ENCODE data around the gene PTGS2. TPM values are rescaled to one million over a fixed set of nuclear protein-coding genes. Genes with fewer than 3 reads are reported as not detected.
"Not testable (repeated sequence)": the region's sequence is repeated elsewhere in the genome, so short reads cannot be mapped to it uniquely, and the experiment has no call there.

Gene PTGS2
- total RNA-seq, 1 donor from 2014 or later, result 1.1 TPM

DNA sequence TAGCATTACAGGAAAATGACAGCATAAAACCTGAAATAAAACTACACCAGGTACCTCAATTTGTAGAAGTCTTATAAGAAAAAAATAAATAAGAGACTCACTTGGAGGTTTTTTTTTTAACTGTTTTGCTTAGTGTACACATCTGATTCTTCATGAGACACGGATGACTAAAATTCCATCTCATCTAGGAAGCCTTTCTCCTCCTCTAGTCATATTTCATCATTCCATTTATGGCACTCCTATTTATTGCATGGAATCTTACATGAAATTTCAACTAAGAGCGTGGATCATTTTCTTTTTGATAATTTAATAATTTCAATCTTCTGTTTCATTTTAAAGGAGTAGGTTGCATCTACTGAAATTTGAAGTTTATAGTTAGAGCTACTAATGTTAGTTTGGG, 1.6 kb upstream of the PTGS2 start:
- no peak for DNase-seq
- Mint-ChIP-seq H3K4me1 (peaks cover 15% of the 10 kb centered on the region), H3K27ac (no peak overlapping the region), H3K36me3 (ENCODE audit: low read depth) (no peaks in the 10 kb centered on the region), H3K9me3 (no peaks in the 10 kb centered on the region), H3K27me3 (peaks cover 63% of the 10 kb centered on the region), H3K4me3 (no peak overlapping the region)
- intact Hi-C loops (cut with micrococcal nuclease), result loop anchor here (2.0 to 10.0 kb wide), 4 partner anchors 59 to 280 kb away; no protein-coding TSS in a partner anchor

DNA sequence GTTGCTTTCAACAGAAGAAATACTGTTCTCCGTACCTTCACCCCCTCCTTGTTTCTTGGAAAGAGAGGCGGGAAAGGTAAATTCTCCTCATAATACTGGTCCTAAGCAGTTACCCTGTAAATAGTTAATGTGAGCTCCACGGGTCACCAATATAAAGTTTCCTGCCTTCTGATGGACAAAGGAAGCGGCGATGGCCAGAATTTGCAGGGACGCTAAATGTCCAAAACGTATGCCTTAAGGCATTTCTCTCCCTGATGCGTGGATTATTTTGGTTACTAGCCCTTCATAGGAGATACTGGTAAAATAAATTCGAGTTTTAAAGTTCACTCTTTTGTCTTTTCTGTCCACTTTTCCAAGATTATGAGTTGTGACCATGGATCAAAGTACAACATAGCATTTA, 898 bp upstream of the PTGS2 start:
- peaks cover 15% of the 10 kb centered on the region for H3K4me1 Mint-ChIP-seq
- DNase-seq, result no peak
- H3K4me3 Mint-ChIP-seq, result peak overlapping the region; percentile 85
- no peak overlapping the region for H3K27ac Mint-ChIP-seq
- H3K36me3 Mint-ChIP-seq (ENCODE audit: low read depth), result no peaks in the 10 kb centered on the region
- no peaks in the 10 kb centered on the region for H3K9me3 Mint-ChIP-seq
- intact Hi-C loops (cut with micrococcal nuclease), result loop anchor here (2.0 to 10.0 kb wide), 4 partner anchors 60 to 279 kb away; no protein-coding TSS in a partner anchor
- peaks cover 66% of the 10 kb centered on the region for H3K27me3 Mint-ChIP-seq

DNA sequence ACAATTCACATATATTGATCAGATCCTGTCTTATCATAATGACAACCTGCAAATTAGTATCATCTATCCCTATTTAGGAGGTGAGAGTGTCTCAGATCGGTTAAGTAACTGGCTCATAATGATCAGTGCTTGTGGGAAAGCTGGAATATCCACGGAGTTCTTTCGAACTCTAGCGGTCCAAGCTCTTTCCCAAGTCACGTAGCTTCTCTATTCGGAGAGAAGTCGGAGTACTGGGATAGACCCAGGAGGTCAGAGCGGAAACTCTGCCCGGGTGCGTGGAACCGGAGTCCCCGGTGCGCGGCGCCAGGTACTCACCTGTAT, 339 bp downstream of the PTGS2 start:
- DNase-seq, result no peak
- Mint-ChIP-seq H3K4me3 (peak overlapping the region; percentile 85), H3K36me3 (ENCODE audit: low read depth) (no peaks in the 10 kb centered on the region), H3K27ac (no peak overlapping the region), H3K4me1 (peaks cover 15% of the 10 kb centered on the region), H3K27me3 (peaks cover 60% of the 10 kb centered on the region), H3K9me3 (no peaks in the 10 kb centered on the region)
- intact Hi-C loops (cut with micrococcal nuclease), result loop anchor here (2.0 to 10.0 kb wide), 5 partner anchors 61 to 278 kb away; no protein-coding TSS in a partner anchor

DNA sequence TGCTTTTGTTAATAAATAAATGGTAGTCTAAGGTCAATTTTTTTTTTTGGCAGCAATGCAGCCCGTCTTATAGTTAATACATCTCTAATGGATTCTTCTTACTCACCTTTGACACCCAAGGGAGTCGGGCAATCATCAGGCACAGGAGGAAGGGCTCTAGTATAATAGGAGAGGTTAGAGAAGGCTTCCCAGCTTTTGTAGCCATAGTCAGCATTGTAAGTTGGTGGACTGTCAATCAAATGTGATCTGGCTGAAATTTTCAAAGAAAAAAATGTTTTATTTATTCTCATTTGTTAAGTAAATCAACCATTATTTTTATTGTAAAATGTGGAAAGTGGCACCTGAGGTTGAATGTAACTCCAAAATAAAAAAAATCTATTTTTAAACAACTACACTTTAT, 2.1 kb downstream of the PTGS2 start:
- Mint-ChIP-seq H3K4me1 (peaks cover 11% of the 10 kb centered on the region), H3K4me3 (no peak overlapping the region), H3K27ac (no peak overlapping the region), H3K9me3 (no peaks in the 10 kb centered on the region), H3K36me3 (ENCODE audit: low read depth) (no peaks in the 10 kb centered on the region), H3K27me3 (peaks cover 51% of the 10 kb centered on the region)
- intact Hi-C loops (cut with micrococcal nuclease), result loop anchor here (5.0 kb wide), 1 partner anchor 71 kb away; no protein-coding TSS in a partner anchor
- DNase-seq, result no peak

DNA sequence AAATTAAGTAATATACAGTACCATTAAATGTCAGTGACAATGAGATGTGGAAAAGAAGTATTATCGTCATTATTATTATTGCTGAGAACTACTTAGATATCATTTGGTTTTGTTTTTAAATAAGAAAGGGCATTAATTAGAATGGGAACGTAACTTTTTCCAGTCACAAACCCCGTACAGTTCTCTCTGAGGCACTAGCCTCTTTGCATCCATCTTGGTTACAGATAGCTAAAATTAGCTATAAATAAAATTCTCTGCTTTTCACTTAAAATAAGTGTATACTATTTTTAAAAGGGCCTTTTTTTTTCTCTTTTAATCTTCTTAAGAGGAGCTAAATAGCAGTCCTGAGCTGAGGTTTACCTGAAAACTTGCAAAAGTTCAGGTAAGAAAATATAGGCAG, 7.6 kb downstream of the PTGS2 start:
- no peak overlapping the region for H3K27ac Mint-ChIP-seq
- no peak for DNase-seq
- no peak overlapping the region for H3K4me3 Mint-ChIP-seq
- peaks cover 6% of the 10 kb centered on the region for H3K9me3 Mint-ChIP-seq
- no peaks in the 10 kb centered on the region for H3K36me3 Mint-ChIP-seq (ENCODE audit: low read depth)
- intact Hi-C loops (cut with micrococcal nuclease), result no loop called here
- H3K4me1 Mint-ChIP-seq, result no peaks in the 10 kb centered on the region
- H3K27me3 Mint-ChIP-seq, result peaks cover 11% of the 10 kb centered on the region

DNA sequence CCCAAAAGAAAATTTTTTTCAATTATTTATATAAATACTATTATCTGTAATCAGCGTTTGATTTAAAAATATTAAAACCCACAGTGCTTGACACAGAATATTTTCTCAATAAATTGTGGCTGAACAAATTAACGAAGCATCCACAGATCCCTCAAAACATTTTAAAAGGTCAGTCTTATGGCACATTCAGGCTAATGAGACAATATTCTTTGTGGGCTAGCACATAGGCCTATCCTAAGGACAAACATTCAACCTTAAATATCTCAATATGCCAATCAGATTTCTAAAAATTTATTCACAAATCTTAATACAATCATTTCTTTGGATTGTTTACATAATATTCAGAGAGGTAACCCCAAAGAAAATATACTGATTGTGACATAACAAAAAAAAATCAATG, 8.1 kb downstream of the PTGS2 start:
- intact Hi-C loops (cut with micrococcal nuclease), result no loop called here
- H3K27ac Mint-ChIP-seq, result no peak overlapping the region
- no peaks in the 10 kb centered on the region for H3K4me1 Mint-ChIP-seq
- peaks cover 6% of the 10 kb centered on the region for H3K9me3 Mint-ChIP-seq
- H3K36me3 Mint-ChIP-seq (ENCODE audit: low read depth), result no peaks in the 10 kb centered on the region
- DNase-seq, result no peak
- peaks cover 9% of the 10 kb centered on the region for H3K27me3 Mint-ChIP-seq
- no peak overlapping the region for H3K4me3 Mint-ChIP-seq

DNA sequence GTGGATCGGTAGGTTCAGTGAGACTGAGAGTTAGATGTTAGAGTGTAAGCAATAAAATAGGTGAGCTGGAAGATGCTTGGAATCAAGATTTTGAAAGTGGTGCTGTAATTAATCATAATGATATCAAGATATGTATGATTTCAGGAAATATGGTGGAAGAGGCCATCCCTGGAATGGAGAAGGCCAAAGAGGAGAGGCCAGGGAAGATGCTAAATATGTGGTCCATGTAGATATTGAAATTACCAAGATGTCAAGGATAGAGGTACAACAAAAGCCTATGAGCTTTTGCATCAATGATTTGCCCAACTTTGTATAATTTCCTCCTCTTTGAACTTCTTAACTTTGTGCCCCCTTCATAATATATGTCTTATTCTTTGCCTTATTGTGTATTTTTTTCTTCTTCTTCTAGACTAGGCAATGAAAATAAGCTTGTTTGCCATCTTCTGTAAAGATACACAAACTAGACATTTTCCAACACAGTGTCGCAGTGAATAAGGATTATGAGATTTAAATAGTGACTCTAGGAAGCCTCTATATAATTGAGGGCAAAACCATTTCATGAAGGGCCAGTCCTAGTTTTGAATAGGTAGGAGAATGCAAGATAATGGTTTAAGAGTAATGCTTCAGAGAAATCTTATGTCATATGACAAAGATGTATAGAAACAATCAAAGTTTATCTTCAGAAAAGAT, 8.9 kb downstream of the PTGS2 start:
- H3K27ac Mint-ChIP-seq, result no peak overlapping the region
- H3K4me1 Mint-ChIP-seq, result no peaks in the 10 kb centered on the region
- no peak overlapping the region for H3K4me3 Mint-ChIP-seq
- H3K27me3 Mint-ChIP-seq, result peaks cover 9% of the 10 kb centered on the region
- H3K9me3 Mint-ChIP-seq, result peaks cover 6% of the 10 kb centered on the region
- intact Hi-C loops (cut with micrococcal nuclease), result no loop called here
- no peak for DNase-seq
- no peaks in the 10 kb centered on the region for H3K36me3 Mint-ChIP-seq (ENCODE audit: low read depth)

DNA sequence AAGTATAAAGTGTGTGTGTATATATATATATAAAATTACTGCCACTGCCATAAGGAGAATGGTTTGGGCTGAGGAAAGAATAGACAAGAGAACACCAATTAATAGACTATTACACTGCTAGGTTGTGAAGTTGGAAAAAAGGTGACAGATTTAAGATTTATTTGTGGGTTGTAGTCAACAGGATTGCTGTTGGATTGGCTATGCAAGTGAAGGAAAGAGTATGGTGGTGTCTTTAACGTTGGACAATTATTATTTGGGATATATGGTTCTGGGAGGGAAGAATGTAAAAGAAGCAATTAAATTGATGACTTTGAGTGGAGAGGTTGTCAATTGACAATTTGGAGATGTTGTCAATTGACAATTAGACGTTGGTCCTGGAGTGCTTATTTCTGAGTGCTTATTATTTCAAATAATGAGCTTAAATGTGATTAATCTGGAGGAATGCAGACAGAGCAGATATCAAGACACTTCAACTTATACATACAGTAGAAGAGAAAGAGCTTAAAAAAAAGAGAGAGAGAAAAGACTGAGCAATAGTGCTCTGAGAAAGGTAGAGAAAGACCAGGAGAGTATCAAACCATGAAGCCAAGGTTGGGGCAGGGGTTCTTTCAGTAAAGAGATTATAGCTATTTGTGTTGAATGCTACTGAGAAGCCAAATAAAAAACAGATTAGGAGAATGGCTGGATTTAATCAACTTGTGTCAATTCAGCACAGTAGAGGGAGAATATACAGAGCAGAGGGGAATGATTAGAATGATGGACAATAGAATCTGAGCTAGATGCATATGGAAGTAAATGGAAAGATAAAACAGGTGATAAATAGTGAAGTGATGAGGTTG, 9.7 kb downstream of the PTGS2 start:
- Mint-ChIP-seq H3K9me3 (peaks cover 6% of the 10 kb centered on the region), H3K36me3 (ENCODE audit: low read depth) (no peaks in the 10 kb centered on the region), H3K4me3 (no peak overlapping the region), H3K27ac (no peak overlapping the region), H3K4me1 (no peaks in the 10 kb centered on the region), H3K27me3 (peaks cover 6% of the 10 kb centered on the region)
- DNase-seq, result no peak
- intact Hi-C loops (cut with micrococcal nuclease), result no loop called here

DNA sequence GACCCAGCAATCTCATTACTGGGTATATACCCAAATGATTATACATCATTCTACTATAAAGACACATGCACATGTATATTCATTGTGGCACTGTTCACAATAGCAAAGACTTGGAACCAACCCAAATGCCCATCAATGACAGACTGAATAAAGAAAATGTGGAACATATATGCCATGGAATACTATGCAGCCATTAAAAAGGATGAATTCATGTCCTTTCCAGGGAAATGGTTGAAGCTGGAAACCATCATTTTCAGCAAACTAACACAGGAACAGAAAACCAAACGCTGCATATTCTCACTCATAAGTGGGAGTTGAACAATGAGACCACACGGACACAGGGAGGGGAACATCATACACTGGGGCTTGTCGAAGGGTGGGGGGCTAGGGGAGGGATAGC, 10.4 kb downstream of the PTGS2 start:
- H3K4me3 Mint-ChIP-seq; H3K4me1 Mint-ChIP-seq; DNase-seq; H3K27ac Mint-ChIP-seq; H3K9me3 Mint-ChIP-seq; intact Hi-C loops (cut with micrococcal nuclease); H3K36me3 Mint-ChIP-seq (ENCODE audit: low read depth); H3K27me3 Mint-ChIP-seq: not testable (repeated sequence)

DNA sequence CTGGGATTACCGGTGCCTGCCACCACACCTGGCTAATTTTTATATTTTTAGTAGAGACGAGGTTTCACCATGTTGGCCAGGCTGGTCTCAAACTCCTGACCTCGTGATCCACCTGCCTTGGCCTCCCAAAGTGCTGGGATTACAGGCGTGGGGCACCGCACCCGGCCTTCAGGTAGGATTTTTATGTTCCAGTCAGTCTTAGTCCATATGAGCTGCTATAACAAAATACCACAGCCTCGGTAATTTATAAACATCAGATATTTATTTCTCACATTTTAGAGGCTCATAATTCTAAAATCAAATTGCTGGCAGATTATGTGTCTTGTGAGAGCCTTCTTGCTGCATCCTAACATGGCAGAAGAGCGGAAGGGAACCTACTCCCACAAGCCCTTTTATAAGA, 16.0 kb downstream of the PTGS2 start:
- H3K36me3 Mint-ChIP-seq (ENCODE audit: low read depth); H3K27me3 Mint-ChIP-seq; H3K4me3 Mint-ChIP-seq; intact Hi-C loops (cut with micrococcal nuclease); H3K4me1 Mint-ChIP-seq; H3K9me3 Mint-ChIP-seq; DNase-seq; H3K27ac Mint-ChIP-seq: not testable (repeated sequence)

DNA sequence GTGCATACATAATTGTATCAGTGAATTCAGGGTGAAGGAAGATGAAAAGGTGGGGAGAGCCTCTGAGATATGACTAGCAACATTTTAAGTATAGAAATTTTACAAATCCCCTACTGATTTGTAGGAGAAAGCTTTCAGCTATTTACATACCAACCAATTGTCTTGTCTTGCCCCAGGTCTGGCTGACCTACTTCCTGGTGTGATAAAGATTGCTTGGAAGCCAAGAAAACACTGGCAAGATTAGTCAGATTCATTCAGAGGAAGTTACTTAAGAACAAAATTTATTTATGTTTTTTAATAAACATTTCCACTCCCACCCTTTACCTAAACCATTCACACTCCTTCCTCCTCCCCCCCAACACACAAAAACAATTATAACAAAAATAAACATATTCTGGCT, 17.5 kb downstream of the PTGS2 start:
- Mint-ChIP-seq H3K9me3 (no peaks in the 10 kb centered on the region), H3K4me1 (no peaks in the 10 kb centered on the region), H3K36me3 (ENCODE audit: low read depth) (no peaks in the 10 kb centered on the region), H3K27me3 (peaks cover 6% of the 10 kb centered on the region), H3K4me3 (no peak overlapping the region), H3K27ac (no peak overlapping the region)
- no peak for DNase-seq
- intact Hi-C loops (cut with micrococcal nuclease), result no loop called here

DNA sequence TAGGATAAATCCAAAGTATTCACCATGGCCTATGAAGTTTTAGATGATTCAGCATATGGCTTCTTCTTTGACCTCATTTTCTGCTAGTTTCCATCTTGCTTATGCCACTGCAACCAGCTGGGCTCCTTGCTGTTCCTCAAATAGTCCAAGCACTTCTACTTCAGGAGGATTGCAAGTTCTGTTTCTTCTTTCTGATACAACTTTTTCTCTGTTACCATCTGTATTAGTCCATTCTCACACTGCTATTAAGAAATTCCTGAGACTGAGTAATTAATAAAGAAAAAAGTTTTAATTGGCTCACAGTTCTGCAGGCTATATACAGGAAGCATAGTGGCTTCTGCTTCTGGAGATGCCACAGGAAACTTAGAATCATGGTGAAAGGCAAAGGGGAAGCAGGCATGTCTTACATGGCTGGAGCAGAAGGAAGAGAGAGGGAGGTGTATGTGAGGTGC, 20.3 kb downstream of the PTGS2 start:
- Mint-ChIP-seq H3K4me3 (no peak overlapping the region), H3K36me3 (ENCODE audit: low read depth) (no peaks in the 10 kb centered on the region), H3K4me1 (no peaks in the 10 kb centered on the region), H3K27ac (no peak overlapping the region), H3K9me3 (no peaks in the 10 kb centered on the region), H3K27me3 (peaks cover 4% of the 10 kb centered on the region)
- no peak for DNase-seq
- intact Hi-C loops (cut with micrococcal nuclease), result no loop called here

DNA sequence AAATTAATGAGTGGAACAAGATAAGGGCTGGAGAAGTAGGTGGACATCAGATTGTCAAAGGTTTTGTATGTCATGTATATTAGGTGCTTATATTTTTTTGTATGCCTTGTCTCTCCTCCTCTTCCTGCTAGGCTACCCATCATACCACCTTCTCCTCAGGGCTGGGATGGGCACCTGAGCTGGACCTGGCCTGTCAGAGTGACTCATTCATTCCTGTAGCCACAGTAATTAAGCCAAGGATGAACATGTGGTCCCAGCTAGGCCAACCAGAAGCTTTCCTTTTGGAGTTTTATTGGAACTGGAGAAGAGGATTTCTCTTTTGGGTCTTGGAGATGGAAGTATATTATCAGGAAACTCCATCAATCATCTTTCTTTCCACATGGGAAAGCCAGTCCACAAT, 21.2 kb downstream of the PTGS2 start:
- H3K9me3 Mint-ChIP-seq, result no peaks in the 10 kb centered on the region
- intact Hi-C loops (cut with micrococcal nuclease), result no loop called here
- no peaks in the 10 kb centered on the region for H3K4me1 Mint-ChIP-seq
- H3K4me3 Mint-ChIP-seq, result no peak overlapping the region
- no peak overlapping the region for H3K27ac Mint-ChIP-seq
- peaks cover 4% of the 10 kb centered on the region for H3K27me3 Mint-ChIP-seq
- no peaks in the 10 kb centered on the region for H3K36me3 Mint-ChIP-seq (ENCODE audit: low read depth)
- DNase-seq, result no peak

DNA sequence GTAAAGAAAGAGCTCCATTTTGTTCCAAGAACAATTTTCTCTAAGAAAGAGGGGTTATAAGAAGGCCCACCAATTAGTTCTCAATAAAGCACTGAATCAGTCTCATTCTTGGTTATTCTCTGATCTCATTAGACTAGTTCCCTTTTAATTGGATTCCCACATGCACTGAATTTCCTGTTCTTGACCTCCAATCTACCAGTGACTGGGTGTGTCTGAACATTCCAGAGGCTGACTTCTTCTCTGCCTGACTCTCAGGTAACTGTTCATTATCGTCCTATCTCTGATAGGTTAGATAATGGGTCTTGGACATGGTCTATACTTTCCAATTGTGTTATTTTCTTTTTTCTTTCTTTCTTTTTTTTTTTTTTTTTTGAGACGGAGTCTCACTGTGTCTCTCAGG, 22.7 kb downstream of the PTGS2 start:
- Mint-ChIP-seq H3K27me3 (peaks cover 4% of the 10 kb centered on the region), H3K9me3 (no peaks in the 10 kb centered on the region), H3K27ac (no peak overlapping the region), H3K4me3 (no peak overlapping the region), H3K4me1 (no peaks in the 10 kb centered on the region), H3K36me3 (ENCODE audit: low read depth) (no peaks in the 10 kb centered on the region)
- DNase-seq, result no peak
- intact Hi-C loops (cut with micrococcal nuclease), result no loop called here
